Measurements from ENCODE around the gene TTC33. TPM values are rescaled to one million over a fixed set of nuclear protein-coding genes. Genes with fewer than 3 reads are reported as not detected.
"Not testable (repeated sequence)": the region's sequence is repeated elsewhere in the genome, so short reads cannot be mapped to it uniquely, and the experiment has no call there.

The TTC33 gene
- total RNA-seq, 3 donors from 2014 or later = 14.6 to 20.9 (median 15.9) TPM

DNA sequence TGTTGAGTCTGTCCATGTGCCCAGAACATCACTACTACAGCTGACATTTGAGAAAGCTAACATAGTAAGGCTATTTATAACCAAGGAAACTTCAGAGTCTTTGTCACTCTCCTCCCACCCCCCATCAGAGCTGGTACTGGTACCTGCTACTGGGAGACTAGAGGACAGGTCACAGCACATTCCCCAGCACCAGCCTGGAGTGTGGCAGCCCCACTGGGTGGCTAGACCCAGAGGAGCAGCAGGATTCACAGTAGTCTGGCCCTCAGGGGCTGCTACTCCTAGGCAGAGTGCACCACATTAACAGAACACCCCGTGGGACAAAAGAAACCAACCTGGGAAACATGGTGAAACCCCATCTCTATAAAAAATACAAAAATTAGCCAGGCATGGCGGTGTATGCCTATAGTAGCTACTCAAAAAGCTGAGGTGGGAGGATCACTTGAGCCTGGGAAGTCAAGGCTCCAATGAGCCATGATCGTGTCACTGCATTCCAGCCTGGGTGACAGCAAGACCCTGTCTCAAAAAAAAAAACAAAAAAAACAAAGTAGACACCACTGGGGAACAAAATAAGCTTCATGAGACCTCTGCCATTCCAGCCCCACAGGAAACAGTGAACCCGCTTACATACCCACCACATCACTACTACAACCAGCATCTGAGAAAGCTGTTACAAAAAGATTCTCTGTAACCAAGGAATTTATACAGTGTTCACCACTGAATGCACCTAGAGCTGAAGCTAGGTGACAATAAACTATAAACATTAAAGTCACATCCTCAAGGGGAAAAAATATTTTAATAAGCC lies 102.3 kb downstream of the TTC33 start:
- H3K4me3 Mint-ChIP-seq = peak overlapping the region; percentile 81
- H3K4me1 Mint-ChIP-seq (ENCODE audit: low read depth) = peaks cover 73% of the 10 kb centered on the region
- ATAC-seq = peak; percentile 20 to 28
- no peaks in the 10 kb centered on the region for H3K36me3 Mint-ChIP-seq (ENCODE audit: insufficient read depth)
- DNase-seq = no peak
- no peaks in the 10 kb centered on the region for H3K9me3 Mint-ChIP-seq
- no peaks in the 10 kb centered on the region for H3K27me3 Mint-ChIP-seq (ENCODE audit: low read depth)

GRCh38 chr5:40652441-40653220 lies 103.1 kb downstream of the TTC33 start:
- DNase-seq (no peak), ATAC-seq (peak; percentile 16 to 54)
- Mint-ChIP-seq H3K9me3 (no peaks in the 10 kb centered on the region), H3K4me1 (ENCODE audit: low read depth) (peaks cover 74% of the 10 kb centered on the region), H3K27me3 (ENCODE audit: low read depth) (no peaks in the 10 kb centered on the region), H3K4me3 (peak overlapping the region; percentile 81), H3K36me3 (ENCODE audit: insufficient read depth) (peaks cover 4% of the 10 kb centered on the region)

DNA sequence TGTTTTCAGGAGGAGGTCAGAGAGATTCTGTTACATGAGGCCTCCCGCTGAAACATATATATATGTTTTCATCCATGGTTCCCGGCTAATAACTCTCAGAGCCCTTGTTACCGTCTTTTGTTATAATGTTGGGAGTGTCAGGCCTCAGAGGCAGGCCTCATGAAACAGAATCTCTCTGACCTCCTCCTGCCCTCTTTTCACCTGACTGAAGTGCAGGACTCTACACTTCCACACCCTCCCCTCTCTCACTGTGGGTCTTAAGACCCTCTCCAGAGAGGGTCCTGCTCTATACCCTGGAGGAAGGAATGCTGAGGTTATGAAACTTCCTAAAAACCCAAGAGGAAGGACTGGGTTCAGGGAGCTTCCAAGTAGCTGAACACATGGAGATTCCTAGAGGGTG lies 104.6 kb downstream of the TTC33 start:
- Mint-ChIP-seq H3K36me3 (ENCODE audit: insufficient read depth) (peaks cover 4% of the 10 kb centered on the region), H3K4me3 (no peak overlapping the region), H3K27me3 (ENCODE audit: low read depth) (no peaks in the 10 kb centered on the region), H3K9me3 (no peaks in the 10 kb centered on the region), H3K4me1 (ENCODE audit: low read depth) (peaks cover 72% of the 10 kb centered on the region)
- DNase-seq (no peak), ATAC-seq (no peak)

GRCh38 chr5:40649463-40650030 lies 106.2 kb downstream of the TTC33 start:
- peaks cover 7% of the 10 kb centered on the region for H3K36me3 Mint-ChIP-seq (ENCODE audit: insufficient read depth)
- DNase-seq (no peak), ATAC-seq (peak in 1 of 2 donors; percentile 30)
- H3K4me3 Mint-ChIP-seq = no peak overlapping the region
- H3K4me1 Mint-ChIP-seq (ENCODE audit: low read depth) = peaks cover 58% of the 10 kb centered on the region
- H3K27me3 Mint-ChIP-seq (ENCODE audit: low read depth) = no peaks in the 10 kb centered on the region
- H3K9me3 Mint-ChIP-seq = no peaks in the 10 kb centered on the region

DNA sequence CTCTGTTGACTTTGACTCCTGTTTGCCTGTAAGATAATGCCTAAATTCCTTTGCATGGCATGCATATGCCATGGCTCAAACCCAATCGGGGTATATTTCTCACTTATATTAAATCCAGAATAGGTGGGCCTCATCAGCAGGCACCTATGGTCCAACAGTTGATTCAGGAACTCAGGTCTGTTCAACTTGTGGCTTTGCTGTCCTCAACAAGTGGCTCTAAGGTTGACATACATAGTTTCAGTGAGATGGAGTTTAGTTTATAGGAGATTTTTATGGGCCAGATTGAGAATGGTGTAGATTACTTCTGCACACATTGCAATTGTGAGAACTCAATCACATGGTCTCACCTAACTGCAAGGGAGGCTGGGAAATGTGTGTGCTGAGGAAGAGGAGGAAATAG lies 107.6 kb downstream of the TTC33 start:
- DNase-seq = no peak
- Mint-ChIP-seq H3K27me3 (ENCODE audit: low read depth) (no peaks in the 10 kb centered on the region), H3K9me3 (peaks cover 4% of the 10 kb centered on the region), H3K4me3 (no peak overlapping the region), H3K36me3 (ENCODE audit: insufficient read depth) (peaks cover 7% of the 10 kb centered on the region), H3K4me1 (ENCODE audit: low read depth) (peaks cover 45% of the 10 kb centered on the region)
- ATAC-seq = no peak

- Mint-ChIP-seq H3K27me3 (ENCODE audit: low read depth) (no peaks in the 10 kb centered on the region), H3K4me1 (ENCODE audit: low read depth) (peaks cover 31% of the 10 kb centered on the region), H3K9me3 (peaks cover 4% of the 10 kb centered on the region), H3K36me3 (ENCODE audit: insufficient read depth) (peaks cover 7% of the 10 kb centered on the region), H3K4me3 (no peak overlapping the region)
- DNase-seq = no peak
- no peak for ATAC-seq
Measured at GRCh38 chr5:40646266-40646665, 109.5 kb downstream of the TTC33 start.

GRCh38 chr5:40639531-40639930 lies 116.2 kb downstream of the TTC33 start:
- not testable (repeated sequence) for H3K4me1 Mint-ChIP-seq (ENCODE audit: low read depth)
- H3K9me3 Mint-ChIP-seq = peaks cover 27% of the 10 kb centered on the region

GRCh38 chr5:40634593-40634992 lies 121.2 kb downstream of the TTC33 start:
- Mint-ChIP-seq H3K4me1 (ENCODE audit: low read depth) (peaks cover 3% of the 10 kb centered on the region), H3K4me3 (no peak overlapping the region), H3K27me3 (ENCODE audit: low read depth) (no peaks in the 10 kb centered on the region), H3K36me3 (ENCODE audit: insufficient read depth) (peaks cover 14% of the 10 kb centered on the region), H3K9me3 (peaks cover 24% of the 10 kb centered on the region)
- ATAC-seq = no peak
- no peak for DNase-seq

More at GRCh38 chr5:40639531-40639930, 116.2 kb downstream of the TTC33 start:
- H3K27me3 Mint-ChIP-seq (ENCODE audit: low read depth); H3K4me3 Mint-ChIP-seq; ATAC-seq; DNase-seq: not testable (repeated sequence)
- peaks cover 16% of the 10 kb centered on the region for H3K36me3 Mint-ChIP-seq (ENCODE audit: insufficient read depth)

DNA sequence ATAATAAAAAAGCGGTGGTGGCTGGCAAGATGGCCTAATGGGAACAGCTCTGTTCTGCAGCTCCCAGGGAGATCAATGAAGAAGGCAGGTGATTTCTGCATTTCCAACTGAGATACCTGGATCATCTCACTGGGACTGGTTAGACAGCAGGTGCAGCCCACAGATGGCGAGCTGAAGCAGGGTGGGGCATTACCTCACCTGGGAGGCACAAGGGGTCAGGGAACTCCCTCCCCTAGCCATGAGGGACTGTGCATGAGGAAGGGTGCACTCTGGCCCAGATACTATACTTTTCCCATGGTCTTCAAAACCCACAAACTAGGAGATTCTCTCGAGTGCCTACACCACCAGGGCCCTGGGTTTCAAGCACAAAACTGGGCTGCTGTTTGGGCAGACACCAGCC lies 121.6 kb downstream of the TTC33 start:
- no peak for DNase-seq
- Mint-ChIP-seq H3K4me1 (ENCODE audit: low read depth) (peaks cover 3% of the 10 kb centered on the region), H3K9me3 (peaks cover 24% of the 10 kb centered on the region), H3K36me3 (ENCODE audit: insufficient read depth) (peaks cover 14% of the 10 kb centered on the region), H3K27me3 (ENCODE audit: low read depth) (no peaks in the 10 kb centered on the region), H3K4me3 (no peak overlapping the region)
- no peak for ATAC-seq

DNA sequence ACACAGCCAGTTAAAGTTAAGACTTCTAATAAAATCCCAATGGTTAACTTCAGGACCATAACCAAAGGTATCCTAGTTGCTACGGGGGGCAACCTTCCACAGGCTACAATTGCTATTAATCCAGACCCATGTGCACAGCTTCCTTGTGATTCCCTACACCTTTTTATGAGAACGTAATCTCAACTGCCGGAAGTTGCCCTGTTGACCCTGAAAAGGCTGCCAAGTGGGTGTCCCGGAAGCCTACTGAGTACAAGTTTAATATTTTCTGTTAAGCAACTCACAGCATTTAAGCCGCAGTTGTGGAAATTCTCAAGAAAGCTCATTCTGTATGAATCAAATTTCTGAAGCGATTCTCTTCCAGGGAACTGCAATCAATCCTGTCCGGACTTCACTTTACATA lies 124.5 kb downstream of the TTC33 start:
- H3K27me3 Mint-ChIP-seq (ENCODE audit: low read depth) = no peaks in the 10 kb centered on the region
- ATAC-seq (no peak), DNase-seq (no peak)
- H3K9me3 Mint-ChIP-seq = peaks cover 8% of the 10 kb centered on the region
- peaks cover 20% of the 10 kb centered on the region for H3K4me1 Mint-ChIP-seq (ENCODE audit: low read depth)
- no peak overlapping the region for H3K4me3 Mint-ChIP-seq
- H3K36me3 Mint-ChIP-seq (ENCODE audit: insufficient read depth) = peaks cover 6% of the 10 kb centered on the region

GRCh38 chr5:40630126-40630525 lies 125.6 kb downstream of the TTC33 start:
- no peaks in the 10 kb centered on the region for H3K27me3 Mint-ChIP-seq (ENCODE audit: low read depth)
- DNase-seq (no peak), ATAC-seq (no peak)
- H3K4me3 Mint-ChIP-seq = no peak overlapping the region
- H3K36me3 Mint-ChIP-seq (ENCODE audit: insufficient read depth) = peaks cover under 1% of the 10 kb centered on the region
- H3K4me1 Mint-ChIP-seq (ENCODE audit: low read depth) = peaks cover 22% of the 10 kb centered on the region
- no peaks in the 10 kb centered on the region for H3K9me3 Mint-ChIP-seq

- H3K4me3 Mint-ChIP-seq = no peak overlapping the region
- H3K4me1 Mint-ChIP-seq (ENCODE audit: low read depth) = peaks cover 34% of the 10 kb centered on the region
- ATAC-seq = no peak
- no peaks in the 10 kb centered on the region for H3K27me3 Mint-ChIP-seq (ENCODE audit: low read depth)
- no peaks in the 10 kb centered on the region for H3K9me3 Mint-ChIP-seq
- DNase-seq = no peak
- no peaks in the 10 kb centered on the region for H3K36me3 Mint-ChIP-seq (ENCODE audit: insufficient read depth)
Measured at GRCh38 chr5:40628407-40628806, 127.4 kb downstream of the TTC33 start.

- Mint-ChIP-seq H3K4me1 (ENCODE audit: low read depth) (peaks cover 41% of the 10 kb centered on the region), H3K27me3 (ENCODE audit: low read depth) (no peaks in the 10 kb centered on the region), H3K4me3 (no peak overlapping the region), H3K36me3 (ENCODE audit: insufficient read depth) (no peaks in the 10 kb centered on the region), H3K9me3 (no peaks in the 10 kb centered on the region)
- DNase-seq = no peak
- peak in 1 of 2 donors; percentile 62 for ATAC-seq
Measured at GRCh38 chr5:40627706-40628105, 128.1 kb downstream of the TTC33 start.

DNA sequence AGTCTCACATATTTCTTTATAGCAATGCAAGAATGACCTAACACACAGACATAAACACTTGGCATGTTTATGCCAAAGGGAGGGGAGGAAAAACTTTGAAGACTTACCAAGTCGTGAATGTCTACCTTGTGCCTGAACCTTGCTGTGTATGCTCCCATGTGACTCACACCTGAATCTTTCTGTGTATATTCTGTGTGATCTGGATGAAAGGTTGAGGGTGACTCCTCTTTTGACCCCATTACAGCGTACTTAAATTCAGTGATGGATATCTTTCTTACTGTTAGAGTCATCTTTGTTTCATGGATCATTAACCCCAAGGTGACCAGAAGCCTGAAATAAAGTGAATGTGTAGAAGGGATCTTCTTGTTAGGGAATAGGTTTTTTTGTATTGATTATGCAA lies 129.0 kb downstream of the TTC33 start:
- ATAC-seq = peak in 1 of 2 donors; percentile 14
- Mint-ChIP-seq H3K4me3 (no peak overlapping the region), H3K9me3 (no peaks in the 10 kb centered on the region), H3K36me3 (ENCODE audit: insufficient read depth) (no peaks in the 10 kb centered on the region), H3K27me3 (ENCODE audit: low read depth) (no peaks in the 10 kb centered on the region), H3K4me1 (ENCODE audit: low read depth) (peaks cover 50% of the 10 kb centered on the region)
- no peak for DNase-seq
